ENCODE data around the gene PARVA. TPM values are rescaled to one million over a fixed set of nuclear protein-coding genes. Genes with fewer than 3 reads are reported as not detected.

PARVA gene
- total and polyA plus RNA-seq, 9 of the 15 experiments (the other 6 are each of a cell fraction or from before 2014, with no cell fraction given), result 0.11 TPM; not detected in 8

DNA sequence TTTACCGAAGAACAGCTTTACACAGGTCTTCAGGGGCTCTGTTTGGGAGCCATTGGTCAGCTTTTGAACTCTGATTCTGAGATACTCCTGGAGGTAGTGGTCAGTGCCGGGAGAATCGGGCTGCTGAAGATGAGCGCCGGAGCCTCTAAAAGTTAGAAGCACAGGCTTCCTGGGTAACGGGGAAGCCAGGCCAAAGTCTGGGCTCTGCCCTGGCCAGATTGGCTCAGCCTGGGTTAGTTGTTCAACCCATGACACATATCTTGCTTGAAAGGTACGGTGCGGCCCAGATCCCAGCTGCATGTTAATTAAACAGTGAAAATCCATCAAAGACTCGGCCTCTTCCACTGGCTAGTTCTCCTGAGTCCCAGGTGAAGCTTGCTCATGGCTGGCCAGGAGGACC is 18.0 kb downstream of the PARVA start (continued):
- no peak for TF ChIP-seq ZBTB40 (IDR thresholded peaks at IDR 0.05)
- no peak for TF ChIP-seq ZBTB40 (CRISPR knock-in tag; IDR thresholded peaks at IDR 0.05)
- no peak for TF ChIP-seq IRF9 (tag; IDR thresholded peaks at IDR 0.05)

All from K562 (cell line).